Measurements from ENCODE around the gene PPBP. TPM values are rescaled to one million over a fixed set of nuclear protein-coding genes. Genes with fewer than 3 reads are reported as not detected.
"Not testable (repeated sequence)": the region's sequence is repeated elsewhere in the genome, so short reads cannot be mapped to it uniquely, and the experiment has no call there.

The PPBP gene
- total RNA-seq, 2 experiments from 2014 or later = not detected

DNA sequence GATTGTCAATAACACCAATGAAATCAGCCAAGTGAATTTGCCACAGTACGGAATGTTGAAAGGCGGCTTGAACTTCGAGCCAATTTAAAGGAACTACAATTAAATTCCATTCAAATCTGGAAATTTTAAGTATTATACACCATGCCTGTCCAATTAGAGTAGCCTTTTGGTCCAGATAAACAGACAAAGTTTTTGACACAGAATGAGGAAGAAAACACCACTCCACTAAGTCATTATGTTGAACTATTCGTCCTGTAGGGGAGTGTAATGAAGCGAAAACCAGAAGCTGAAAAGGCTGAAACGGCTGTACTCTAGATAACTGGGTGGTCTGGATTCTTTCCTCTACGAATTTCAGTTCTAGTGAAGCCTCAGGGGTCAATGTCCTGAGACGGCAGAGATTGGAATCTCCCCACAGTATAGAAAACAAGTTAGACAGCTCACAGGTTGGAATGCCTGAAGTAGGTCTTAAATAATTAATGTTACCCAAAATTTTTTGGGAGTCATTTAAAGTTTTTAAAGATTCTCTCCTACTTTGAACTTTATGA is 37.5 kb downstream of the PPBP start:
- CTCF ChIA-PET; H3K27me3 Mint-ChIP-seq; H3K4me3 Mint-ChIP-seq; DNase-seq; H3K9me3 Mint-ChIP-seq; POLR2A ChIA-PET; H3K4me1 Mint-ChIP-seq; H3K36me3 Mint-ChIP-seq (ENCODE audit: low read depth); H3K27ac Mint-ChIP-seq: not testable (repeated sequence)

GRCh38 chr4:73948990-73949706 is 38.8 kb downstream of the PPBP start:
- ChIA-PET POLR2A (no interaction called here), CTCF (no interaction called here)
- no peak for DNase-seq
- no peaks in the 10 kb centered on the region for H3K4me1 Mint-ChIP-seq
- H3K36me3 Mint-ChIP-seq (ENCODE audit: low read depth) = no peaks in the 10 kb centered on the region
- H3K27ac Mint-ChIP-seq = no peak overlapping the region
- H3K4me3 Mint-ChIP-seq = no peak overlapping the region
- peaks cover under 1% of the 10 kb centered on the region for H3K9me3 Mint-ChIP-seq
- peaks cover 7% of the 10 kb centered on the region for H3K27me3 Mint-ChIP-seq

- DNase-seq = no peak
- H3K4me1 Mint-ChIP-seq = no peaks in the 10 kb centered on the region
- ChIA-PET POLR2A (no interaction called here), CTCF (no interaction called here)
- no peaks in the 10 kb centered on the region for H3K9me3 Mint-ChIP-seq
- no peak overlapping the region for H3K27ac Mint-ChIP-seq
- H3K27me3 Mint-ChIP-seq = peaks cover 10% of the 10 kb centered on the region
- no peaks in the 10 kb centered on the region for H3K36me3 Mint-ChIP-seq (ENCODE audit: low read depth)
- H3K4me3 Mint-ChIP-seq = no peak overlapping the region
These were observed 39.7 kb downstream of the PPBP start for GRCh38 chr4:73948291-73948690.

DNA sequence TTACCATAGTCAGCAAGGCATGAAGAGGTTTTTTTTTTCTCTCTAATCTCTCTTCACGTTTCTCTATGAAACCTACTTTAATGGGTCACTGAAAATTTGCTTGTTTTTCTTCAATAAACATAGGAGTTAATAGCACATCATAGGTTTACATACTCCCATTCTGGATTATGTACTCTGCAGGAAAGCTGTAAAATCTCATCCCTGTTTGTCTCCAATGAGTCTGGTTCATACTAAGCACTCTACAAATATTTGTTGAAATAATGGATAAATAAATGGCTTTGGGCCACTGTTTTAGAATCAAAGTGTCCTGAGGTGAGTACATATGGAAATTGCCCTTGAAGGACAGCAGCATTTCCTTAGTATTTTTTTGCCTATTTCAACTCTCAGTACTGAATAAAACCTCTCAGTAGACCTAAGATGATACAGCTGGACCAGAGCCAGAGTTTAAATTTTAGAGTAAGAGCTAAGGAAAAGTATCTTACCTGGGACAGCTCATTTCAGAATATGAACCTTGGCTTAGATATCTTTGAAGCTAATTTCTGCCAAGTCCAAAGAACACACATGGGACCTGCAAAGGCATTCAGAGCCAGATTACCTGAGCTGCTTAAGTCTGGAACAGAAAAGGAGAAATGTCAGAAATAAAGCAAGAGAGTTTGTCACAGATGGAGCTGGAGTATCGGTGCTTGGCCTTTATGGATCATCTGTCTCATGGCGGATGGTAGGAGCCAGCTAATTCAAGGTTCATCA is 40.6 kb downstream of the PPBP start:
- Mint-ChIP-seq H3K9me3 (no peaks in the 10 kb centered on the region), H3K27ac (no peak overlapping the region), H3K4me1 (no peaks in the 10 kb centered on the region), H3K27me3 (peaks cover 10% of the 10 kb centered on the region), H3K36me3 (ENCODE audit: low read depth) (no peaks in the 10 kb centered on the region), H3K4me3 (no peak overlapping the region)
- ChIA-PET POLR2A (no interaction called here), CTCF (no interaction called here)
- DNase-seq = no peak

- no peaks in the 10 kb centered on the region for H3K36me3 Mint-ChIP-seq (ENCODE audit: low read depth)
- ChIA-PET CTCF (no interaction called here), POLR2A (no interaction called here)
- no peaks in the 10 kb centered on the region for H3K4me1 Mint-ChIP-seq
- no peak overlapping the region for H3K4me3 Mint-ChIP-seq
- H3K9me3 Mint-ChIP-seq = no peaks in the 10 kb centered on the region
- H3K27me3 Mint-ChIP-seq = peaks cover 10% of the 10 kb centered on the region
- DNase-seq = no peak
- no peak overlapping the region for H3K27ac Mint-ChIP-seq
These were observed 42.1 kb downstream of the PPBP start for GRCh38 chr4:73945674-73946449.

GRCh38 chr4:73945140-73945539 is 42.9 kb downstream of the PPBP start:
- H3K4me1 Mint-ChIP-seq = no peaks in the 10 kb centered on the region
- peaks cover 10% of the 10 kb centered on the region for H3K27me3 Mint-ChIP-seq
- H3K4me3 Mint-ChIP-seq = no peak overlapping the region
- CTCF ChIA-PET = no interaction called here
- no peak overlapping the region for H3K27ac Mint-ChIP-seq
- no peak for DNase-seq
- H3K9me3 Mint-ChIP-seq = no peaks in the 10 kb centered on the region
- H3K36me3 Mint-ChIP-seq (ENCODE audit: low read depth) = no peaks in the 10 kb centered on the region
- POLR2A ChIA-PET = no interaction called here

GRCh38 chr4:73944061-73944875 is 43.7 kb downstream of the PPBP start:
- CTCF ChIA-PET = no interaction called here

DNA sequence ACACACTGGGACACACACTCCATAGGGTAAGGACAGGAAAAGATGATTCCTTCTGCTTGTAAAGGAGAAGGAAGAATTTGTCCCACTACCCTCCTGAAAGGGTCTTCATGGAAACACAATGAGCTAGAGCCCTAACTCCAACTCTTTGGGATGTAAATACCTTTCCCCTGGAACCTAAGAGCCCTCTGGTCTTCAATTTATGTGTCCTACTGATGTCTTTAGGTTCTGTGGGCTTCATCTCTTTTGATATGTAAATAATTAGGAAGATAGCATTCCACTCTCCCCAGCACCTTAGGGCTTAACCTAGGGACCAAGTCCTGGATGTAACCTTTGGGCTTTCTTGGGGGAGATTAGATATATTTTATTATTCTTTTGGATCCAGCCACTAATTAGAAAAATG is 44.4 kb downstream of the PPBP start:
- no peak overlapping the region for H3K4me3 Mint-ChIP-seq
- ChIA-PET POLR2A (no interaction called here), CTCF (no interaction called here)
- H3K9me3 Mint-ChIP-seq = no peaks in the 10 kb centered on the region
- H3K36me3 Mint-ChIP-seq (ENCODE audit: low read depth) = no peaks in the 10 kb centered on the region
- no peak overlapping the region for H3K27ac Mint-ChIP-seq
- peaks cover 10% of the 10 kb centered on the region for H3K27me3 Mint-ChIP-seq
- no peaks in the 10 kb centered on the region for H3K4me1 Mint-ChIP-seq
- no peak for DNase-seq

More at GRCh38 chr4:73944061-73944875, 43.7 kb downstream of the PPBP start:
- Mint-ChIP-seq H3K4me1 (no peaks in the 10 kb centered on the region), H3K27ac (no peak overlapping the region), H3K4me3 (no peak overlapping the region), H3K27me3 (peaks cover 10% of the 10 kb centered on the region), H3K9me3 (no peaks in the 10 kb centered on the region), H3K36me3 (ENCODE audit: low read depth) (no peaks in the 10 kb centered on the region)
- POLR2A ChIA-PET = no interaction called here
- DNase-seq = no peak

GRCh38 chr4:73936969-73937368 is 51.0 kb downstream of the PPBP start:
- ChIA-PET CTCF (no interaction called here), POLR2A (no interaction called here)
- H3K4me1 Mint-ChIP-seq = no peaks in the 10 kb centered on the region
- H3K27me3 Mint-ChIP-seq = no peaks in the 10 kb centered on the region
- no peak overlapping the region for H3K27ac Mint-ChIP-seq
- no peaks in the 10 kb centered on the region for H3K36me3 Mint-ChIP-seq (ENCODE audit: low read depth)
- no peak overlapping the region for H3K4me3 Mint-ChIP-seq
- H3K9me3 Mint-ChIP-seq = no peaks in the 10 kb centered on the region
- DNase-seq = no peak

Other genes starting within 250 kb of the PPBP start
- 10 to 100 TPM; 12.5 to 13.2 TPM for gene CXCL8, start 247.6 kb downstream of the PPBP start, total RNA-seq
- not detected for gene CXCL6, start 151.5 kb downstream of the PPBP start, total RNA-seq
- not detected for gene PF4V1, start 134.9 kb downstream of the PPBP start, total RNA-seq
- gene CXCL1, start 118.8 kb downstream of the PPBP start, total RNA-seq = not detected
- gene PF4, start 6.2 kb downstream of the PPBP start, total RNA-seq = not detected
- gene CXCL5, start 10.5 kb upstream of the PPBP start, total RNA-seq = not detected
- not detected for gene CXCL3, start 50.5 kb upstream of the PPBP start, total RNA-seq
- gene CXCL2, start 111.0 kb upstream of the PPBP start, total RNA-seq = not detected
- gene MTHFD2L, start 169.9 kb upstream of the PPBP start, total RNA-seq = 1 to 10 TPM; 3.9 to 4.8 TPM